Activated CD8-positive, alpha-beta T cell treated with anti-CD3 and anti-CD28 coated beads for 36 hours (primary cell): Measurements from ENCODE around the gene PLAAT4. TPM values are rescaled to one million over a fixed set of nuclear protein-coding genes. Genes with fewer than 3 reads are reported as not detected.

Source experiments
- ATAC-seq: fragments of 200-7000 bp; cut with Tn5 transposase; one replicate; pipeline ENCODE4 v1.10.0; 2021; ENCODE audit warnings: mild to moderate bottlenecking, moderate library complexity
- CTCF ChIA-PET: fragments of 350-600 bp; sonication (Branson Sonifier 250); formaldehyde crosslinking; loops from one replicate; lab custom pipeline; 2021; ENCODE audit warnings: antibody characterized with exemption; lab: Charles Lee
- POLR2A ChIA-PET: fragments of 350-600 bp; sonication (Branson Sonifier 250); formaldehyde crosslinking; loops from one replicate; lab custom pipeline; 2021; ENCODE audit warnings: antibody characterized with exemption; lab: Charles Lee
- DNase-seq: peaks from one replicate; pipeline ENCODE4 v3.0.0-alpha.2; 2020
- H3K27ac Mint-ChIP-seq: one replicate; pipeline ENCODE4 v1.8.0; 2021; ENCODE audit warnings: mild to moderate bottlenecking, mixed read lengths
- H3K27me3 Mint-ChIP-seq: one replicate; pipeline ENCODE4 v1.8.0; 2021; ENCODE audit warnings: mixed read lengths
- H3K36me3 Mint-ChIP-seq: one replicate; pipeline ENCODE4 v1.8.0; 2021; ENCODE audit warnings: low read depth, mixed read lengths
- H3K4me1 Mint-ChIP-seq: one replicate; pipeline ENCODE4 v1.8.0; 2021; ENCODE audit warnings: low read depth, mixed read lengths
- H3K4me3 Mint-ChIP-seq: one replicate; pipeline ENCODE4 v1.8.0; 2021; ENCODE audit warnings: mild to moderate bottlenecking, moderate library complexity, mixed read lengths
- H3K9me3 Mint-ChIP-seq: one replicate; pipeline ENCODE4 v1.8.0; 2021; ENCODE audit warnings: mixed read lengths
- intact Hi-C: fragments of 100-400 bp; cut with micrococcal nuclease; formaldehyde crosslinking; loops from one replicate; pipeline ENCODE4 v1.10.0; 2022
- total RNA-seq, 2 experiments: library from RNA; stranded (reverse); gene quantifications; one replicate each; pipeline ENCODE4 v1.2.3, GENCODE V29; 2021
- TF ChIP-seq, protein P1 (sequence below): fragments of 200-600 bp; IDR thresholded peaks from one replicate; pipeline ENCODE4 v1.8.0; 2022; ENCODE audit warnings: antibody characterized with exemption, mild to moderate bottlenecking

PLAAT4 gene
- total RNA-seq, 2 experiments from 2014 or later, result 24.1 to 26.2 TPM

DNA sequence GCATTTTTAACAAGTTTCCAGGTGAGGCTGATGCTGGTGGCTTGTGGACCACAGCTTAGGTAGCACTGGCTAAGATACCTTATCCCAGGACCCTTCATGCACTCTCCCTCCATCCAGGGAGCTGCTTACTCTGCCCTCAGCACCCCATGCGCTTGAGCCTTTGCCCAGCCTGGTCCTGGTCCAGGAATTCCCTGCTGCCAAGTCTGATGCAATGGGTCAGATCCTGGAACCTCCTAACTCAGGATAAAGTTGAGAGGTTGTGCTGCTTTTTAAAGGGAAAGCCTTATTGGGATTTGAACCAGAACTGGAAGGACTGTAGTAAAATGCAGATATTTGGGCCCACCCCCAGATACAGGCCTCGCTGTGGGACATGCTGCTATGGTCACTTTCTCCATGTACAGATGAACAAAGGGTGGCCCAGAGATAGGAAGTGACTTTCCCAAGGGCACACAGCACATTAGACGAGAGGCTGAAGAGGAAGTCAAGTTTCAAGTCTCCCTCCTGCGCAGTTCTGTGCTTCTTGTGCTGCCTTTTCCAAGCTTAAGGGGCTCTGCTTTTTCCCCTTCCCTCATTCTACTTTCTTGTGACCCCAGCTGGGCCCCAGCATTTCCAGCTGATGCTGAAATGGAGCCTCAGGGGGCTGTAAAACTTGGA lies 31.5 kb upstream of the PLAAT4 start:
- TF ChIP-seq, protein P1, sequence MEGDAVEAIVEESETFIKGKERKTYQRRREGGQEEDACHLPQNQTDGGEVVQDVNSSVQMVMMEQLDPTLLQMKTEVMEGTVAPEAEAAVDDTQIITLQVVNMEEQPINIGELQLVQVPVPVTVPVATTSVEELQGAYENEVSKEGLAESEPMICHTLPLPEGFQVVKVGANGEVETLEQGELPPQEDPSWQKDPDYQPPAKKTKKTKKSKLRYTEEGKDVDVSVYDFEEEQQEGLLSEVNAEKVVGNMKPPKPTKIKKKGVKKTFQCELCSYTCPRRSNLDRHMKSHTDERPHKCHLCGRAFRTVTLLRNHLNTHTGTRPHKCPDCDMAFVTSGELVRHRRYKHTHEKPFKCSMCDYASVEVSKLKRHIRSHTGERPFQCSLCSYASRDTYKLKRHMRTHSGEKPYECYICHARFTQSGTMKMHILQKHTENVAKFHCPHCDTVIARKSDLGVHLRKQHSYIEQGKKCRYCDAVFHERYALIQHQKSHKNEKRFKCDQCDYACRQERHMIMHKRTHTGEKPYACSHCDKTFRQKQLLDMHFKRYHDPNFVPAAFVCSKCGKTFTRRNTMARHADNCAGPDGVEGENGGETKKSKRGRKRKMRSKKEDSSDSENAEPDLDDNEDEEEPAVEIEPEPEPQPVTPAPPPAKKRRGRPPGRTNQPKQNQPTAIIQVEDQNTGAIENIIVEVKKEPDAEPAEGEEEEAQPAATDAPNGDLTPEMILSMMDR, result no peak
- intact Hi-C loops, result no loop called here
- CTCF ChIA-PET, result interaction anchor here (0.8 to 1.3 kb wide), 4 partner anchors 26 to 134 kb away, joined by 3 to 7 read pairs (median 4); no protein-coding TSS in a partner anchor

DNA sequence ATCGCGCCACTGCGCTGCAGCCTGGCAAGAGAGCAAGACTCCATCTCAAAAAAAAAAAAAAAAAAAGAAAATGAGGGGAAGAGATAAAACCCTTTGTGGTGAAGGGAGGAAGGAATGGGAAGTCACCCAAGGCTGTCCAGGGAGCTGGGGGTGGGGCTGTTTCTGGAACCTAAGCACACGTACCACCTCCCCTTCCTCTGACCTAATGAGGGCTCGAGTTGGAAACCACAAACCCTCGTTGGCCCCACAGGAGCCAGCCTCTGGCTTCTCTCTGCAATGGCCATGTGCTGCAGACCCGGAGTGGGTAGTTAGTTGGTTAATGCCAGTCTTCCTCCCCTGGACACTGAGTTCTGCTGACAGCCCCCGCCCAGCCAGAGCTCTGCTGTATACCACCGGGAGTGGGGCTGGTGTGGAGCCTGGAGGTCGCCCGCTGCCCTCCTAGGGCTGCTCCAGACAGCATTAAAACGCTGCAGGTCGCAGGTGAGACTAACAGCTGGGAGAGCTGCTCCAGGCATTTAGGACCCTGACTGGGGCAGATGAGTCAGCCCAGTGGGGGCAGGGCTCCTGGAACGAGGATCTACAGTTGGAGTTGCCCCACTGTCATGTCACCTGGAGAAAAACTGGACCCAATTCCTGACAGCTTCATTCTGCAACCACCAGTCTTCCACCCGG lies 30.6 kb upstream of the PLAAT4 start, which contains the start of gene LGALS12:
Gene LGALS12 (plus strand): TSS at position 228 of the 672 bp plus-strand sequence. CDS start 375 bp downstream, at position 603.
- intact Hi-C loops, result no loop called here
- peaks cover 4% of the 10 kb centered on the region for H3K4me1 Mint-ChIP-seq
- TF ChIP-seq, protein P1, result no peak
- peaks cover 5% of the 10 kb centered on the region for H3K9me3 Mint-ChIP-seq
- ATAC-seq (no peak), DNase-seq (no peak)
- no peaks in the 10 kb centered on the region for H3K36me3 Mint-ChIP-seq
- no peak within 1 kb of the TSS for H3K4me3 Mint-ChIP-seq
- CTCF ChIA-PET, result interaction anchor here (0.8 to 1.9 kb wide), 4 partner anchors 23 to 132 kb away, joined by 3 to 7 read pairs (median 4); no protein-coding TSS in a partner anchor
- POLR2A ChIA-PET, result no interaction called here
- no peaks in the 10 kb centered on the region for H3K27me3 Mint-ChIP-seq
- no peak within 1 kb of the TSS for H3K27ac Mint-ChIP-seq

More for the DNA sequence above, 31.5 kb upstream of the PLAAT4 start:
- H3K9me3 Mint-ChIP-seq, result peaks cover 12% of the 10 kb centered on the region
- ATAC-seq, result no peak
- no peak overlapping the region for H3K4me3 Mint-ChIP-seq
- POLR2A ChIA-PET, result no interaction called here
- no peaks in the 10 kb centered on the region for H3K27me3 Mint-ChIP-seq
- no peak for DNase-seq
- peaks cover 3% of the 10 kb centered on the region for H3K36me3 Mint-ChIP-seq
- peaks cover 4% of the 10 kb centered on the region for H3K4me1 Mint-ChIP-seq
- H3K27ac Mint-ChIP-seq, result no peak overlapping the region

DNA sequence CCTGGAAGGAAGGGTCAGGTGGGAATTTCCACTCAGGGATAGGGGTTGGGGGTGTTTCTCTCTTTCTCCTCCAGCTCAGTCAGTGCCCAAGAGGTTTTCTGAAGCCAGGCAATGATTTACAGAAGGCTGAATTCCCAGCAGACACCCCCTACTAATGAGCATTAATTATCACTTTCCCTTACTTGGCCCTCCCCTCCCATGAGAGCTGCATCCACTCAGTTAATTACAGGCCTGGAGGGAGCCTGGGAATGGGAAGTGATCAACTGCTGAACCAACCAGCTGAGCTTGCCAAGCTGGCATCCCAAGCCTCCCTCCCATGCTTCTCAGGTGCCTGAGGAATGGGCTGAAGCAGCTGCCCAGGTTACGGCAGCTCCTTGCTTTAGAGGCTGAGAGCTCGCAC lies 29.7 kb upstream of the PLAAT4 start:
- no peaks in the 10 kb centered on the region for H3K27me3 Mint-ChIP-seq
- CTCF ChIA-PET, result interaction anchor here (1.4 to 1.9 kb wide), 3 partner anchors 24 to 132 kb away, joined by 3 to 7 read pairs (median 3); no protein-coding TSS in a partner anchor
- DNase-seq, result no peak
- ATAC-seq, result no peak
- intact Hi-C loops, result no loop called here
- TF ChIP-seq, protein P1, result no peak
- H3K9me3 Mint-ChIP-seq, result peaks cover 1% of the 10 kb centered on the region
- H3K27ac Mint-ChIP-seq, result no peak overlapping the region
- POLR2A ChIA-PET, result no interaction called here
- no peaks in the 10 kb centered on the region for H3K36me3 Mint-ChIP-seq
- H3K4me1 Mint-ChIP-seq, result peaks cover 4% of the 10 kb centered on the region
- H3K4me3 Mint-ChIP-seq, result no peak overlapping the region

DNA sequence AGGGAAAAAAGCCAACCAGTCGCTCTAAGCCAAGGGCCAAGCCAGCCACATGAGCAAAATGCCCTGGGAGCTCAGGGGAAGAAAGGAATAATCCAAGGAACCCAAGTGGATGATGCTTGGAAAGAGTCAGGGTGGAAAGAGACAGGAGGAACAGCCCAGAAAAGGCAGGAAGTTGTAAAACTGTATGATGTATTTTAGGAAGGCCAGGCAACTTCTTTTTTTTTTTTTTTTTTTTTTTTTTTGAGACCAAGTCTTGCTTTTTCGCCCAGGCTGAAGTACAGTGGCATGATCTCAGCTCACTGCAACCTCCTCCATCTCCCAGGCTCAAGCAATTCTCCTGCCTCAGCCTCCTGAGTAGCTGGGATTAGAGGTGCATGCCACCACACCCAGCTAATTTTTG lies 29.1 kb upstream of the PLAAT4 start:
- CTCF ChIA-PET, result interaction anchor here (1.4 to 1.9 kb wide), 2 partner anchors 69 to 131 kb away, joined by 3 to 7 read pairs; no protein-coding TSS in a partner anchor
- no peak for DNase-seq
- no peak for ATAC-seq
- no peaks in the 10 kb centered on the region for H3K27me3 Mint-ChIP-seq
- H3K36me3 Mint-ChIP-seq, result no peaks in the 10 kb centered on the region
- no peaks in the 10 kb centered on the region for H3K9me3 Mint-ChIP-seq
- no peaks in the 10 kb centered on the region for H3K4me1 Mint-ChIP-seq
- POLR2A ChIA-PET, result no interaction called here
- no peak overlapping the region for H3K4me3 Mint-ChIP-seq
- no peak overlapping the region for H3K27ac Mint-ChIP-seq
- intact Hi-C loops, result no loop called here
- TF ChIP-seq, protein P1, result no peak

DNA sequence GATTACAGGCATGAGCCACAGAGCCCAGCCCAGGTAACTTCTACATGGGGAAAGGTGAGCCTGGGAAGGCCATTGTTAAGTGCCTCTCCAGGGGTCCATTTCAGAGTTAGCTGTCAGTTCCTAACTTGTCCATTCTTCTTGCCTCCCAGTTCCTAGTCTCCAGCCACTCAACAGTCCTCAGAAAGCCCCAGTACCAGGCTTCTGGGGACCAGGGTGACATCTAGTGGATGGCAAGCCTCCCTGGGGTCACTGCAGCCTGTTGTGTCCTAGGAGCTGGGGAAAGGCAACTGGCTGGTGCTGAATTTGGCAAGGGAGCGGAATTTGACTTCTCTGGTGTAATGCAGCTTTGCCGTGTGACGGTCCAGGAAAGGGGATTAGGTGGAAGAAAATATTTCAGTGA lies 28.6 kb upstream of the PLAAT4 start:
- intact Hi-C loops, result no loop called here
- Mint-ChIP-seq H3K4me1 (no peaks in the 10 kb centered on the region), H3K27me3 (no peaks in the 10 kb centered on the region), H3K4me3 (no peak overlapping the region), H3K27ac (no peak overlapping the region), H3K36me3 (no peaks in the 10 kb centered on the region), H3K9me3 (no peaks in the 10 kb centered on the region)
- DNase-seq, result peak; percentile 25
- ChIA-PET POLR2A (no interaction called here), CTCF (interaction anchor here (0.6 to 1.9 kb wide), 5 partner anchors 10 to 131 kb away, joined by 3 to 7 read pairs (median 3); partner anchors contain the start of gene PLAAT5)
- no peak for ATAC-seq
- TF ChIP-seq, protein P1, result no peak
